HG02623 (cell line): ENCODE measurements around the gene FNBP1L.
"Not testable (repeated sequence)": the region's sequence is repeated elsewhere in the genome, so short reads cannot be mapped to it uniquely, and the experiment has no call there.

Source experiments
- ATAC-seq: cut with Tn5 transposase; IDR thresholded peaks from one replicate; pipeline ENCODE4 v1.9.1; 2021; ENCODE audit warnings: moderate library complexity; ENCODE audit not compliant: unreplicated experiment

FNBP1L gene

GRCh38 chr1:93442741-93443140 lies 5.2 kb upstream of the FNBP1L start:
- no peak for ATAC-seq

DNA sequence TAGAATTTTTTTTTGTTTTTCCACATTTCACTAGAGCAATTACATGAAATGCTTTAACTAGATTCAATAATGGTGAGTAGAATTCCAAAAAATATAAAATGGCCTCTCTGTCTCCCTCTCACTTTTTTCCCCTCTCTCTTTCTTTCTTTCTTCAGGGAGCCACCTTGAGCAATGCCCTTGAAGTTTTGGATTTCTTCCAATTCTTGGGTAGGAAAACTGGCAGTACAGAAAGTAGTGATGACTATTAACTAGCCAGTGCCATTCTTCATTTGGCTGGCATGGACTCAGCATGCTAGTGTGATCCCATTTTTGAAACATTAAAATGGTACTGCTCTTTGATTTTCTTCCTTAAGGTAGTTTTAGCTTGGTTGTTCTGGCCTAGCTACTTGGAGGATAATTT lies 4.5 kb upstream of the FNBP1L start:
- no peak for ATAC-seq

DNA sequence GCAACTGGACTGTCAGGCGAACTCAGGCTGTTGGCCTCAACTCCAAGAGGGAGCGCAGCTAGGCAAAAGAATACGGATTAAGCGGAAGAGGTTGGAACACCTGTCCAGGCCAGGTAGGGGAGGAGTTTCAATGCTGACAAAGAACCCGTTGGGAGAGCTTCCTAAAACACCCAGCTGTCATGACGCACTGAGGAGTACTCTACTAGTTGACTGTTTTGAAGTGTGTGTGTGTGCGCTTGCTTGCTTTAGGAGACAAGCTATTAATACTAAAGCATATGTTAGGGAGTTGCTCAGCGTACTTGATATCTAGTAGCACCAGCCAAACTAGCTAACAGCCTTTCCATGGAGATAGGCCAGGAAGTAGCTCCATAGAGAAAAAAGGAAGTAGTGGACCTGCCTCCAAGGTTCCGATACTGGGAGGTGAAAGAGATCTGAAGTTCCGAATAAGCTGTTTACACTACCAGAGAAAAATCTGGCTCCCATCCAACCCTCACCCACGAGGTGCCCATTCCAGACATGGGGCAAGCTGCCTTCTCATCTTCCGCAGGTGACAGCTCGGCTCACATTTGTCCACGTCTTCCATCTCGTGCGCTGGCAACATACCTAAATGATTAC lies 974 bp upstream of the FNBP1L start:
- no peak for ATAC-seq

- no peak for ATAC-seq
Observed at GRCh38 chr1:93448292-93448982, 519 bp downstream of the FNBP1L start.

DNA sequence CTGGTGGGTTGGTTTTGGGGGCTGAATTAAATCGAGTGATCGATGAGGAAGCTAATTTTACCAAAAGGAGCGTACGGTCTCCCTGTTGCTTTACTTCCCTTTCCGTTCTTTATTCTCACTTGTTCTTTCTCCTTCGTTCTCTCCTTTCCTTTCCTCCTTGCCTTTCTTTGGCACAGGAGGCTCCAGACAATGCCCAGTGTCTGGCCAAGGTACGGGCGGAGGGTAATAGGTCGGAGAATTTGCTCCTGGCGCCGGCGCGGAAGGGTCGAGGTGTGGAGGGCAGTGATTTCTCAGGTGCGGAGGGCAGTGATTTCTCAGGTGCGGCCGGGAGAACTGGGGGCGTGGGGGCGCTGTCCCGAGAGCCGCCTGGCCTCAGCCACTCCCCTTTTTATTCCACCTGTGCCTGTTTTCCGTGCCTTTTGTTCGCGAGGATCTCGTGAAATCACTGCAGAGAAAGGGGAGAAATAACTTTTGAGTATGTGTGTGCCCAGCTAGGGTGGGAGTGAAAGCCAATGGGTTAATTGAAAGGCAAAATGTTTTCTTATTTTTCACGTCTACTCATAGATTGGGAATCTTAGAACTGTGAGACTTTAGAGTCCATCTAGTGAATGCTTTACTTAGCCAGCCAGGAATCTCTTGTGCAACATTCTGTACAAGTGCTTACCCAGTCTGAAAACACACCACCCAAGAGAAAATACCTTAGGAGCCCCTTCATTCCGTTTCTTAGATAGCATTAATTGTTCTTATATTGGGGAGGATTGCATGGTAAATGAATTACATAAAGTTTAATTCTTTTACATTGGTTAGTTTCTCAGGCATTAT lies 1.3 kb downstream of the FNBP1L start:
- no peak for ATAC-seq

DNA sequence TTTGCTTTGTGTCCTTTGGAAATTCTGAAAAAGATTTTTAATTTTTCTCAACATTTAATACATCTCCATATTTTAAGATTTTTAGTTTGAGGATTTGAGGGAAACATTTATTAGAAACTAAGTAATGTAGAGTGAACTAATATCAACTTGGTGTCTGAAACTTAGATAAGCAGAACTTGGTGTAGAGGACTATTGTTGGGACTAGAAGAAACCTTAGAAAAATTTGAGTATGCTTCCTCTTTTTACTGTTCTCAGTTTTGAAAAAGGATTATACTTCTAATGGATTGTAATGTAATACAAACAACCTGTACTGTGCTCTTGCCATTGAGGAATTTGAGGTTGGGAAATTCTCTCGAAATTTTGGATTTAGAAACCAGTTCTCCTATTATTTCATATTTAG lies 2.4 kb downstream of the FNBP1L start:
- no peak for ATAC-seq

GRCh38 chr1:93453911-93454310 lies 6.0 kb downstream of the FNBP1L start:
- ATAC-seq: no peak

GRCh38 chr1:93459126-93459525 lies 11.2 kb downstream of the FNBP1L start:
- no peak for ATAC-seq

GRCh38 chr1:93461236-93461635 lies 13.3 kb downstream of the FNBP1L start:
- no peak for ATAC-seq

- no peak for ATAC-seq
Observed at GRCh38 chr1:93463960-93464359, 16.0 kb downstream of the FNBP1L start.

- not testable (repeated sequence) for ATAC-seq
Observed at GRCh38 chr1:93465371-93466082, 17.6 kb downstream of the FNBP1L start.

DNA sequence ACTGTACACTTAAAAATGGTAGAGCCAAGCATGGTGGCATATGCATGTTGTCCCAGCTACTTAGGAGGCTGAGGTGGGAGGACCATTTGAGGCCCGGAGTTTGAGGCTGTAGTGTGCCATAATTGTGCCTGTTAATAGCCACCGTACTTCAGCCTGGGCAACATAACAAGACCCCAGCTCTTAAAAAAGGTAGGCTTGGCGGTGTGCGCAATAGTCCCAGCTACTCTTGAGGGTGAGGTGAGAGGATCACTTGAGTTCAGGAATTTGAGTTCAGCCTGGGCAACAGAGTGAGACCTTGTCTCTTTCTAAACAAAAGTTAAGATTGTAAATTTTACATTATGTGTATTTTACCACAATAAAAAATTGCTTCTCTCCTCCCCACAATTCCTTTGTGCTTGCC lies 19.7 kb downstream of the FNBP1L start:
- no peak for ATAC-seq

- no peak for ATAC-seq
Observed at GRCh38 chr1:93468662-93469061, 20.7 kb downstream of the FNBP1L start.

DNA sequence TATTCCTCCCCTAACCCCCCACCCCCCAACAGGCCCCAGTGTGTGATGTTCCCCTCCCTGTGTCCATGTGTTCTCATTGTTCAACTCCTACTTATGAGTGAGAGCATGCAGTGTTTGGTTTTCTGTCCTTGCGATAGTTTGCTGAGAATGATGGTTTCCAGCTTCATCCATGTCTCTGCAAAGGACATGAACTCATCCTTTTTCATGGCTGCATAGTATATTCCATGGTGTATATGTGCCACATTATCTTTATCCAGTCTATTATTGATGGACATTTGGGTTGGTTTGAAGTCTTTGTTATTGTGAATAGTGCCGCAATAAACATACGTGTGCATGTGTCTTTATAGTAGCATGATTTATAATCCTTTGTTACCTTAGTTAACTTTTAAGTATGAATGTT lies 21.3 kb downstream of the FNBP1L start:
- ATAC-seq: not testable (repeated sequence)

GRCh38 chr1:93471284-93471683 lies 23.4 kb downstream of the FNBP1L start:
- no peak for ATAC-seq

GRCh38 chr1:93471911-93472310 lies 24.0 kb downstream of the FNBP1L start:
- ATAC-seq: no peak

GRCh38 chr1:93474321-93474720 lies 26.4 kb downstream of the FNBP1L start:
- no peak for ATAC-seq

GRCh38 chr1:93475681-93476080 lies 27.8 kb downstream of the FNBP1L start:
- ATAC-seq: no peak

DNA sequence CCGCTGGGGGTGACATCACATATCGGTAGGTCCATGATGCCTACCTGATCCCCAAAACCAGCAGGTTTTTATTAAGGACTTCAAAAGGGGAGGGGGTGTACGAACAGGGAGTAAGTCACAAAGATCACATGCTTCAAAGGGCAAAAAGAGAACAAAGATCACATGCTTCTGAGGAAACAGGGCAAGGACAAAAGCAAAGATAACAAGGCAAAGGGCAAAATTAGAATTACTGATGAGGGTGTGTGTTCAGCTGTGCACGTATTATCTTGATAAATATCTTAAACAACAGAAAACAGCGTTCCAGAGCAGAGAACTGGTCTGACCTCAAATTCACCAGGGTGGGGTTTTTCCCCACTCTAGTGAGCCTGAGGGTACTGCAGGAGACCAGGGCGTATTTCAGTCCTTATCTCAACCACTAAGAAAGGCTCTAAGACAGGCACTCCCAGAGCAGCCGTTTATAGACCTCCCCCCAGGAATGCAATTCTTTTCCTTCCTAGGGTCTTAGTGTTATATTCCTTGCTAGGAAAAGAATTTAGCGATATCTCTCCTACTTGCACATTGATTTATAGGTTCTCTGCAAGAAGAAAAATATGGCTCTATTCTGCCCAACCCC lies 31.3 kb downstream of the FNBP1L start:
- not testable (repeated sequence) for ATAC-seq

GRCh38 chr1:93481899-93482298 lies 34.0 kb downstream of the FNBP1L start:
- not testable (repeated sequence) for ATAC-seq

DNA sequence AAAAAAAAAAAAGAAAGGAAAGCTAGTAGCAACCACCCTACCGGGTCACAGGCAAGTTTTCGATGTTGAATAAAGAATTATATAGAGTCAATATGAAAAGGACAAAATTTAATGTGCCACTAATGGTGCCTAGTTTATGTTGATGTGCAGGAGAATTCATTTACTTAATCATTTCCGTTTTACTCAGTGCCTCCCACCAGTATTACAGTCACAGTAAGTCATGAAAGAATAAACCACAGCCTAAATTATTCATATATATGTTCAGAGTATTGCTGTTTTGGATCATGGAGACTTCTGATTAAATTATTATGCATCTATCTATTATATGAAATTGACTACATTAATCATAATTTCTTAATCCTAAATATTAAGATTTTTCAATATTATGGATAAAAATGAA lies 35.3 kb downstream of the FNBP1L start:
- no peak for ATAC-seq
